ENCODE data around the gene TTC21A. TPM values are rescaled to one million over a fixed set of nuclear protein-coding genes. Genes with fewer than 3 reads are reported as not detected.

TTC21A gene
- total and polyA plus RNA-seq, 2 of the 13 experiments (the other 11 are each of a cell fraction or from before 2014, with no cell fraction given) = 0.31 to 1.5 TPM

GRCh38 chr3:39126532-39127071 is 19.1 kb downstream of the TTC21A start (continued):
- TF ChIP-seq ZNF772 (CRISPR knock-in tag; IDR thresholded peaks at IDR 0.05) (no peak), KDM1A (CRISPR knock-in tag; IDR thresholded peaks at IDR 0.05) (no peak), CTCF (CRISPR knock-in tag; IDR thresholded peaks at IDR 0.05) (peak; percentile 89), KLF11 (CRISPR knock-in tag; IDR thresholded peaks at IDR 0.05) (no peak), ZNF639 (CRISPR knock-in tag; conservative IDR thresholded peaks at IDR 0.05) (no peak), ZEB1 (IDR thresholded peaks at IDR 0.05; ENCODE audit: insufficient replicate concordance, low read depth) (no peak), SNAI1 (CRISPR knock-in tag; IDR thresholded peaks at IDR 0.05; ENCODE audit: borderline replicate concordance) (no peak), ONECUT2 (CRISPR knock-in tag; IDR thresholded peaks at IDR 0.05) (no peak), RAD21 (CRISPR knock-in tag; IDR thresholded peaks at IDR 0.05) (peak; percentile 79)

- no peak for DNase-seq (ENCODE audit: low spot score)
- no peak for ATAC-seq
- H3K36me3 ChIP-seq (replicated peaks in 1 of 2; ENCODE audit: control insufficient read depth in 1 of 2, insufficient read depth in 2 of 2, low read length in 2 of 2) = no peaks in the 10 kb centered on the region
- WGBS (ENCODE audit: low lambda C conversion rate) = 19% methylated on average over 6 of the region's 7 CpGs
- BruUV-seq (replicated peaks) = no TSS peak
- H3K9me3 ChIP-seq (ENCODE audit: low read length) = no peaks in the 10 kb centered on the region
- no peaks in the 10 kb centered on the region; the same call in 1 of the 2 replicates for H4K20me1 ChIP-seq (ENCODE audit: insufficient read depth, low read length)
- H3K4me1 ChIP-seq (ENCODE audit: insufficient read depth, low read length) = peaks cover 13% of the 10 kb centered on the region
- CTCF ChIA-PET (ENCODE audit: low intra/inter-chr PET ratio, low total read pairs) = interaction anchor here (0.9 to 3.2 kb wide), 6 partner anchors 31 to 164 kb away, joined by 3 to 20 read pairs (median 4); no protein-coding TSS in a partner anchor
- H3K27ac ChIP-seq (ENCODE audit: extremely low read length, insufficient read depth, low read length) = no peak overlapping the region
- H3K4me2 ChIP-seq (ENCODE audit: low read depth, low read length) = no peak overlapping the region
- no peak for FAIRE-seq
- no peaks in the 10 kb centered on the region for H3K27me3 ChIP-seq (ENCODE audit: control insufficient read depth in 1 of 2, insufficient read depth in 2 of 2, low read length in 2 of 2)
- no peak overlapping the region for H3K9ac ChIP-seq (ENCODE audit: insufficient read depth, low read depth, low read length)
- intact Hi-C loops (cut with micrococcal nuclease; ENCODE audit: unreplicated experiment) = loop anchor here (5.0 kb wide), 1 partner anchor 80 kb away; no protein-coding TSS in a partner anchor
- no peaks in the 10 kb centered on the region for H3K79me2 ChIP-seq (ENCODE audit: insufficient read depth, low read length)
- POLR2A ChIA-PET = interaction anchor here (1.3 to 1.8 kb wide), 2 partner anchors 51 to 161 kb away, joined by 3 to 5 read pairs; no protein-coding TSS in a partner anchor
- in situ Hi-C loops (cut with HindIII; ENCODE audit: extremely low pct_ligation_motif_present, low pct_unique_long_range_greater_than_20kb) = loop anchor here (5.0 kb wide), 2 partner anchors 60 to 160 kb away; no protein-coding TSS in a partner anchor
- no peak overlapping the region for H2AFZ ChIP-seq (ENCODE audit: low read length)
- no peak overlapping the region for H3K4me3 ChIP-seq (replicated peaks in 1 of 3; ENCODE audit: insufficient read depth in 1 of 3, low read depth in 2 of 3, low read length in 3 of 3)
Observed at GRCh38 chr3:39127269-39127907, 19.9 kb downstream of the TTC21A start.

Data from HepG2 (cell line).